Transverse colon (tissue), 4 donors: ENCODE measurements around the gene RTN3.

ENCODE experiments used
- EP300 ChIP-seq: sonication (generic); formaldehyde crosslinking; IDR thresholded peaks from one replicate; pipeline ENCODE4 v1.6.1; 2017; ENCODE audit warnings: antibody characterized with exemption, low read depth
- POLR2A ChIP-seq: fragments of 450-650 bp; IDR thresholded peaks from one replicate; pipeline ENCODE4 v1.6.1; 2016; ENCODE audit warnings: antibody characterized with exemption, mild to moderate bottlenecking, moderate library complexity
- POLR2AphosphoS5 ChIP-seq, 3 donors: sonication (generic); formaldehyde crosslinking; IDR thresholded peaks; one replicate each; pipeline ENCODE4 v1.6.1; 2016; ENCODE audit warnings: antibody characterized with exemption in 3 of 3
- TF ChIP-seq, protein P1 (sequence below), 5 experiments: fragments of 200-600 bp in 3 of 5; fragments of 450-650 bp in 2 of 5; sonication (generic) in 3 of 5; IDR thresholded peaks; 1 replicate in 2 of 5; 2 replicates in 3 of 5; pipeline ENCODE4 v1.5.1; 2016 to 2017; ENCODE audit warnings: antibody characterized with exemption in 5 of 5, inconsistent platforms in 3 of 5, mild to moderate bottlenecking in 2 of 5, moderate library complexity in 1 of 5

DNA sequence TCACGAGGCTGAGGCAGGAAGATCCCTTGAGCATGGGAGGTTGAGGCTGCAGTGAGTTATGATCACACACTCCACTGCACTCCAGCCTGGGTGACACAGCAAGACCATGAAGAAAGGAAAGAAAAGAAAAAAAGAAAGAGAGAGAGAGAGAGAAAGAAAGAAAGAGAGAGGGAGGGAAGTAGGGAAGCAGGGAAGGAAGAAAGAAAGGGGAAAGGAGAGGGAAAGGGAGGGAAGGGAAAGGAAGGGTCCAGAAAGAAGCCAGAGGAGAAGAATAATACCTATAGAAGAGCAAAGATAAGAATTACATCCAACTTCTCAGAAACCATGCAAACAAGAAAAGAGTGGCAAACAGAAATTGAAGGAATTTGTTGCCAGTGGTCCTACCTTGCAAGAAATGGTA, 104.5 kb downstream of the RTN3 start:
- TF ChIP-seq, protein P1, sequence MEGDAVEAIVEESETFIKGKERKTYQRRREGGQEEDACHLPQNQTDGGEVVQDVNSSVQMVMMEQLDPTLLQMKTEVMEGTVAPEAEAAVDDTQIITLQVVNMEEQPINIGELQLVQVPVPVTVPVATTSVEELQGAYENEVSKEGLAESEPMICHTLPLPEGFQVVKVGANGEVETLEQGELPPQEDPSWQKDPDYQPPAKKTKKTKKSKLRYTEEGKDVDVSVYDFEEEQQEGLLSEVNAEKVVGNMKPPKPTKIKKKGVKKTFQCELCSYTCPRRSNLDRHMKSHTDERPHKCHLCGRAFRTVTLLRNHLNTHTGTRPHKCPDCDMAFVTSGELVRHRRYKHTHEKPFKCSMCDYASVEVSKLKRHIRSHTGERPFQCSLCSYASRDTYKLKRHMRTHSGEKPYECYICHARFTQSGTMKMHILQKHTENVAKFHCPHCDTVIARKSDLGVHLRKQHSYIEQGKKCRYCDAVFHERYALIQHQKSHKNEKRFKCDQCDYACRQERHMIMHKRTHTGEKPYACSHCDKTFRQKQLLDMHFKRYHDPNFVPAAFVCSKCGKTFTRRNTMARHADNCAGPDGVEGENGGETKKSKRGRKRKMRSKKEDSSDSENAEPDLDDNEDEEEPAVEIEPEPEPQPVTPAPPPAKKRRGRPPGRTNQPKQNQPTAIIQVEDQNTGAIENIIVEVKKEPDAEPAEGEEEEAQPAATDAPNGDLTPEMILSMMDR (IDR thresholded peaks at IDR 0.05): no peak
- TF ChIP-seq POLR2A (no peak), POLR2AphosphoS5 (IDR thresholded peaks at IDR 0.05) (no peak), EP300 (no peak)
